H1 (cell line): Measurements from ENCODE around the gene PDE4D. TPM values are rescaled to one million over a fixed set of nuclear protein-coding genes. Genes with fewer than 3 reads are reported as not detected.

ENCODE experiments used
- CTCF ChIA-PET: fragments of 300-600 bp; sonication (Branson Sonifier 250); formaldehyde crosslinking; loops from one replicate; lab custom pipeline; 2021; ENCODE audit not compliant: partially characterized antibody; lab: Charles Lee
- POLR2A ChIA-PET: fragments of 300-600 bp; sonication (Branson Sonifier 250); formaldehyde crosslinking; loops from one replicate; lab custom pipeline; 2021; ENCODE audit warnings: inconsistent platforms; ENCODE audit not compliant: partially characterized antibody; lab: Charles Lee
- DNase-seq, 2 experiments: peaks; one replicate each; pipeline versions ENCODE4 v3.0.0 to v3.0.0-alpha.2; 2010 to 2022; ENCODE audit warnings: low spot score in 2 of 2, low read depth in 1 of 2, mixed read lengths in 1 of 2
- FAIRE-seq: peaks from 2 replicates; lab custom pipeline; 2011; peaks lifted over from hg19 to GRCh38; lab: Jason Lieb, UNC
- H2AFZ ChIP-seq: 2 replicates; pipeline ENCODE4 v1.8.1; 2012; ENCODE audit warnings: low read length, inconsistent platforms
- H2AK5ac ChIP-seq: 2 replicates; pipeline ENCODE4 v1.6.1; 2013; ENCODE audit warnings: low read depth, low read length
- H2BK120ac ChIP-seq: replicated peaks from 2 replicates; pipeline ENCODE3; 2013; ENCODE audit warnings: low read depth, low read length, inconsistent platforms
- H2BK12ac ChIP-seq: 2 replicates; pipeline ENCODE4 v1.6.1; 2013; ENCODE audit warnings: low read depth, low read length
- H2BK15ac ChIP-seq: 2 replicates; pipeline ENCODE4 v1.6.1; 2013; ENCODE audit warnings: low read length
- H2BK20ac ChIP-seq: 2 replicates; pipeline ENCODE4 v1.6.1; 2013; ENCODE audit warnings: low read length
- H2BK5ac ChIP-seq: 2 replicates; pipeline ENCODE4 v1.6.1; 2013; ENCODE audit warnings: low read depth, low read length
- H3K14ac ChIP-seq: 2 replicates; pipeline ENCODE4 v1.6.1; 2013; ENCODE audit warnings: inconsistent platforms; ENCODE audit not compliant: insufficient read length
- H3K18ac ChIP-seq: 2 replicates; pipeline ENCODE4 v1.6.1; 2013; ENCODE audit warnings: low read length; ENCODE audit errors: extremely low read depth
- H3K23ac ChIP-seq: 2 replicates; pipeline ENCODE4 v1.6.1; 2013; ENCODE audit warnings: inconsistent platforms; ENCODE audit not compliant: insufficient read length
- H3K23me2 ChIP-seq: 2 replicates; pipeline ENCODE4 v1.6.1; 2013; ENCODE audit warnings: low read depth, low read length
- H3K27ac ChIP-seq: 2 replicates; pipeline ENCODE4 v1.6.1; 2011; ENCODE audit warnings: low read depth, low read length, inconsistent platforms
- H3K27me3 ChIP-seq, 4 experiments: replicated peaks in 1 of 4; 1 replicate in 1 of 4; 2 replicates in 3 of 4; pipeline versions ENCODE4 v1.6.1 to v1.8.1; 2011 to 2013; ENCODE audit warnings: low read length in 3 of 4, mild to moderate bottlenecking in 3 of 4, inconsistent platforms in 2 of 4, mixed read lengths in 2 of 4, moderate library complexity in 1 of 4; ENCODE audit not compliant: control insufficient read depth in 3 of 4, insufficient read depth in 3 of 4; ENCODE audit errors: extremely low read depth in 1 of 4
- H3K36me3 ChIP-seq, 4 experiments: 2 replicates each; pipeline versions ENCODE4 v1.6.1 to v1.8.1; 2011 to 2013; ENCODE audit warnings: mild to moderate bottlenecking in 4 of 4, low read length in 3 of 4, moderate library complexity in 2 of 4, control low read depth in 1 of 4, inconsistent platforms in 1 of 4; ENCODE audit not compliant: insufficient read depth in 4 of 4, control insufficient read depth in 2 of 4
- H3K4ac ChIP-seq: replicated peaks from 2 replicates; pipeline ENCODE3; 2013; ENCODE audit warnings: low read length, low read depth, mixed read lengths, inconsistent platforms; ENCODE audit not compliant: insufficient read length
- H3K4me1 ChIP-seq, 4 experiments: replicated peaks in 1 of 4; 1 replicate in 1 of 4; 2 replicates in 3 of 4; pipeline versions ENCODE4 v1.6.1 to v1.8.1; 2011 to 2013; ENCODE audit warnings: low read length in 3 of 4, inconsistent platforms in 2 of 4, mixed read lengths in 1 of 4; ENCODE audit not compliant: insufficient read depth in 4 of 4, control insufficient read depth in 3 of 4
- H3K4me2 ChIP-seq, 2 experiments: 2 replicates each; pipeline versions ENCODE4 v1.6.1 to v1.8.1; 2011 to 2013; ENCODE audit warnings: low read depth in 2 of 2, low read length in 2 of 2, control low read depth in 1 of 2, inconsistent platforms in 1 of 2, mild to moderate bottlenecking in 1 of 2; ENCODE audit not compliant: insufficient read depth in 1 of 2
- H3K4me3 ChIP-seq, 4 experiments: fragments of 200-600, 300-600 bp in 1 of 4; sonication (generic), shearing (Covaris generic), sonication (Bioruptor Twin) in 1 of 4; 2 replicates each; pipeline versions ENCODE4 v1.5.1 to v1.8.1; 2011 to 2016; ENCODE audit warnings: low read length in 4 of 4, low read depth in 3 of 4, control low read depth in 2 of 4, inconsistent platforms in 2 of 4, mild to moderate bottlenecking in 2 of 4, mixed read lengths in 1 of 4, moderate library complexity in 1 of 4; ENCODE audit not compliant: insufficient read depth in 2 of 4; ENCODE audit errors: extremely low read depth in 1 of 4
- H3K56ac ChIP-seq: replicated peaks from 2 replicates; pipeline ENCODE3; 2013; ENCODE audit warnings: low read depth, mild to moderate bottlenecking, mixed read lengths, low read length, inconsistent platforms; ENCODE audit not compliant: insufficient read length
- H3K79me1 ChIP-seq: 2 replicates; pipeline ENCODE4 v1.6.1; 2013; ENCODE audit warnings: low read depth, low read length, control low read depth
- H3K79me2 ChIP-seq, 2 experiments: 2 replicates each; pipeline versions ENCODE4 v1.6.1 to v1.8.1; 2012 to 2013; ENCODE audit warnings: low read length in 2 of 2, mild to moderate bottlenecking in 2 of 2, inconsistent platforms in 1 of 2; ENCODE audit not compliant: insufficient read depth in 2 of 2, control insufficient read depth in 1 of 2
- H3K9ac ChIP-seq, 4 experiments: replicated peaks in 1 of 4; 1 replicate in 1 of 4; 2 replicates in 3 of 4; pipeline versions ENCODE4 v1.6.1 to v1.8.1; 2011 to 2013; ENCODE audit warnings: low read depth in 3 of 4, low read length in 3 of 4, control low read depth in 2 of 4, mild to moderate bottlenecking in 2 of 4, moderate library complexity in 2 of 4, inconsistent platforms in 1 of 4; ENCODE audit errors: extremely low read depth in 1 of 4
- H3K9me3 ChIP-seq, 2 experiments: 2 replicates each; pipeline versions ENCODE4 v1.6.1 to v1.8.1; 2012 to 2013; ENCODE audit warnings: mild to moderate bottlenecking in 2 of 2, moderate library complexity in 2 of 2, control low read depth in 1 of 2, inconsistent platforms in 1 of 2, low read depth in 1 of 2, low read length in 1 of 2, mixed read lengths in 1 of 2; ENCODE audit not compliant: insufficient read depth in 2 of 2
- H4K20me1 ChIP-seq, 2 experiments: replicated peaks in 1 of 2; 2 replicates each; pipeline versions ENCODE3 to v1.8.1; 2011 to 2013; ENCODE audit warnings: inconsistent platforms in 2 of 2, low read length in 2 of 2, mild to moderate bottlenecking in 1 of 2; ENCODE audit not compliant: insufficient read depth in 2 of 2, control insufficient read depth in 1 of 2
- H4K5ac ChIP-seq: 2 replicates; pipeline ENCODE4 v1.6.1; 2013; ENCODE audit warnings: low read length, low read depth, mixed read lengths, inconsistent platforms; ENCODE audit not compliant: insufficient read length
- H4K8ac ChIP-seq: 2 replicates; pipeline ENCODE4 v1.8.0; 2013; ENCODE audit warnings: mild to moderate bottlenecking, moderate library complexity, low read length, inconsistent platforms; ENCODE audit not compliant: insufficient read depth; ENCODE audit errors: extremely low read depth
- H4K91ac ChIP-seq: replicated peaks from 2 replicates; pipeline ENCODE3; 2013; ENCODE audit warnings: low read length, mixed read lengths, inconsistent platforms; ENCODE audit not compliant: insufficient read length
- BACH1 ChIP-seq: IDR thresholded peaks from 2 replicates; pipeline ENCODE4 v1.6.1; 2012; ENCODE audit warnings: low read length, improper control_type of control experiment
- BCL11A ChIP-seq, 2 experiments: IDR thresholded peaks; one replicate each; pipeline ENCODE4 v1.6.1; 2011; ENCODE audit warnings: low read depth in 2 of 2, low read length in 2 of 2, mild to moderate bottlenecking in 2 of 2
- EGR1 ChIP-seq: IDR thresholded peaks from 2 replicates; pipeline ENCODE4 v1.6.1; 2011; ENCODE audit warnings: low read depth, low read length, borderline replicate concordance
- HDAC2 ChIP-seq, 2 experiments: fragments of 300-600 bp in 1 of 2; sonication (generic) in 1 of 2; IDR thresholded peaks; 2 replicates each; pipeline ENCODE4 v1.6.1; 2011 to 2012; ENCODE audit warnings: low read depth in 2 of 2, low read length in 2 of 2, mild to moderate bottlenecking in 2 of 2, moderate library complexity in 2 of 2, borderline replicate concordance in 1 of 2, inconsistent platforms in 1 of 2
- KDM1A ChIP-seq: fragments of 200-600, 300-600 bp; sonication (generic); IDR thresholded peaks from 2 replicates; pipeline ENCODE4 v1.7.1; 2016; ENCODE audit warnings: mild to moderate bottlenecking, low read length, borderline replicate concordance
- MAFK ChIP-seq: IDR thresholded peaks from 2 replicates; pipeline ENCODE4 v1.6.1; 2012; ENCODE audit warnings: low read depth, mild to moderate bottlenecking, improper control_type of control experiment, low read length
- POU5F1 ChIP-seq: IDR thresholded peaks from 2 replicates; pipeline ENCODE4 v1.6.1; 2011; ENCODE audit warnings: low read depth, mild to moderate bottlenecking, low read length, moderate library complexity
- SRF ChIP-seq: IDR thresholded peaks from 2 replicates; pipeline ENCODE4 v1.6.1; 2011; ENCODE audit warnings: mild to moderate bottlenecking, low read depth, low read length, moderate library complexity
- SUZ12 ChIP-seq: fragments of 200-600 bp; sonication (generic); IDR thresholded peaks from 2 replicates; pipeline ENCODE4 v1.6.1; 2012; ENCODE audit warnings: mild to moderate bottlenecking, inconsistent platforms, low read length, moderate library complexity, mixed read lengths
- TEAD4 ChIP-seq: IDR thresholded peaks from 2 replicates; pipeline ENCODE4 v1.6.1; 2012; ENCODE audit warnings: low read depth, low read length, inconsistent platforms, mixed read lengths
- YY1 ChIP-seq: IDR thresholded peaks from 2 replicates; pipeline ENCODE4 v1.6.1; 2011; ENCODE audit warnings: low read depth, mild to moderate bottlenecking, low read length
- WGBS, 2 experiments: shearing (Covaris generic) in 1 of 2; methylation state at CpG; one replicate each; pipeline versions ENCODE4 v1.1.6 to v1.1.7; 2013 to 2015; ENCODE audit warnings: low lambda C conversion rate in 2 of 2, mixed read lengths in 2 of 2, inconsistent platforms in 1 of 2, low coverage in 1 of 2, missing lambda C conversion rate in 1 of 2; ENCODE audit not compliant: insufficient replicate concordance in 2 of 2, insufficient coverage in 1 of 2, insufficient read length in 1 of 2; ENCODE audit errors: extremely low coverage in 1 of 2, missing lambda C conversion rate in 1 of 2; 5-methylcytosine and 5-hydroxymethylcytosine counted together
- polyA plus RNA-seq, 7 experiments: library from polyadenylated mRNA; depleted of rRNA in 3 of 7; stranded (reverse) in 5 of 7; unstranded in 2 of 7; fragments of >200 nt in 5 of 7; fragments of 200-250 nt in 2 of 7; gene quantifications; 1 replicate in 5 of 7; 2 replicates in 1 of 7; 4 replicates in 1 of 7; pipeline versions ENCODE4 v1.2.1 to v1.2.3, GENCODE V29; 2011 to 2013; ENCODE audit warnings: missing spikeins in 2 of 7, mixed read lengths in 2 of 7
- total RNA-seq: library from RNA; stranded (reverse); fragmentation: NEBNext Ultra II Directional; extraction: Animal tissue kit (Norgen Biotek cat#: 25700); gene quantifications from 2 replicates; pipeline ENCODE4 v1.2.1, GENCODE V29; 2021
- TF ChIP-seq, protein P1 (sequence below): IDR thresholded peaks from 2 replicates; pipeline ENCODE4 v1.6.1; 2011; ENCODE audit warnings: low read length, improper control_type of control experiment

The PDE4D gene
- total and polyA plus RNA-seq, 2 of the 8 experiments (the other 6 are each of a cell fraction or from before 2014, with no cell fraction given) = 2.3 to 3.7 TPM

DNA sequence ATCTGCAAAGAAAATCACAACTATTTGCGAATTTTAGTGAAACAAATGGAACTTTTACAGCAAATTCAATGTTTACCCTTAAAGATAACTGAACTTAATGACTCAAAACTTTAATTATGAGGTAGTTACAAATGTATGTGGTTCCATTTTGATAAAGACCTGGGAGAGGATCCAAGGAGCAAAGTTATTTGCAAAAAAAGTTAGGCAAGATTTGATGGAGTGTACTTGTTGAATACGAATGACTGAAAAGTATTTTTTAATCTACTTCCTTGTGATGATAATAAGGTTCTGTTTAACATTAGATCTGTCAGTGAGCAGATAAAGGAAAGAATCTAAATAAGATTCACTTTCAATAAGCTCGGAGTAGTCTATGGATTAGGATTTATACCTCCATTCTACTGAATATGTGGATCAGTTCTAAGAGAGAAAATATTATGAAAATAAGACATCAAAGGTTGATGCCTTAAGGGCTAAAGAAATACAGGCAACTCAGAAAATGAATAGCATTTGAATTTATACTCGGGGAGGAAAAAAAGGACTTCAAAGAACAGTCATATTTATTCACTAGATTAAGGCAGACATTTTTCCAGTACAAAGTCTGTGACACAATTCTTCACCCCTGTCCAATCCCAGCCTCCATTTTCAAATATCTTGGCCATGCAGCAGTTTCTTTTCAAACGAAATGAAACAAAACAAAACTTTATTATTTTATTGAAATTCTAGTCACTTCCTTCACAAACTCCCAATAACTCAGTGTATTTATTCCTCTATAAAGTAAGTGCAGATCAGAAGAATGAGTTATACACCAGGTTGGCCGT is 199.8 kb downstream of the PDE4D start:
- no peak overlapping the region for H3K4me3 ChIP-seq
- no peak overlapping the region for H2BK120ac ChIP-seq
- no peak overlapping the region for H2BK20ac ChIP-seq
- H3K79me2 ChIP-seq = no peaks in the 10 kb centered on the region
- FAIRE-seq (no peak), DNase-seq (no peak)
- no peak overlapping the region for H2BK12ac ChIP-seq
- H3K56ac ChIP-seq = no peak overlapping the region
- H3K27me3 ChIP-seq = no peaks in the 10 kb centered on the region
- CTCF ChIA-PET = interaction anchor here (1.8 kb wide), 1 partner anchor 31 kb away, joined by 6 read pairs; no protein-coding TSS in a partner anchor
- 81% methylated on average over 6 of the region's 6 CpGs; no CpG with 5 or more reads in 1 of the 2 experiments for WGBS, 2 experiments
- POLR2A ChIA-PET = no interaction called here
- H3K27ac ChIP-seq = no peak overlapping the region
- H3K18ac ChIP-seq = no peak overlapping the region
- H3K4me1 ChIP-seq = no peaks in the 10 kb centered on the region
- no peak overlapping the region for H2AK5ac ChIP-seq
- no peak overlapping the region for H2AFZ ChIP-seq
- no peaks in the 10 kb centered on the region for H3K79me1 ChIP-seq
- H3K4ac ChIP-seq = no peak overlapping the region
- H3K23me2 ChIP-seq = no peaks in the 10 kb centered on the region
- H4K20me1 ChIP-seq = no peaks in the 10 kb centered on the region
- H4K8ac ChIP-seq = no peak overlapping the region
- no peaks in the 10 kb centered on the region for H3K36me3 ChIP-seq
- no peak overlapping the region for H4K5ac ChIP-seq
- H3K23ac ChIP-seq = no peak overlapping the region
- no peak overlapping the region for H3K9ac ChIP-seq
- H3K4me2 ChIP-seq = no peak overlapping the region
- no peak overlapping the region for H2BK15ac ChIP-seq
- no peak overlapping the region for H2BK5ac ChIP-seq
- no peak overlapping the region for H4K91ac ChIP-seq
- H3K9me3 ChIP-seq = no peaks in the 10 kb centered on the region
- no peak overlapping the region for H3K14ac ChIP-seq
- TF ChIP-seq SRF (no peak), TEAD4 (no peak), EGR1 (no peak), SUZ12 (no peak), KDM1A (no peak), HDAC2 (IDR thresholded peaks at IDR 0.05; ENCODE audit: borderline replicate concordance in 1 of 2, low read depth in 2 of 2, low read length in 2 of 2) (no peak), BACH1 (no peak), BCL11A (IDR thresholded peaks at IDR 0.05; ENCODE audit: low read depth in 2 of 2, low read length in 2 of 2) (no peak), POU5F1 (no peak), YY1 (no peak), MAFK (no peak)
- TF ChIP-seq, protein P1, sequence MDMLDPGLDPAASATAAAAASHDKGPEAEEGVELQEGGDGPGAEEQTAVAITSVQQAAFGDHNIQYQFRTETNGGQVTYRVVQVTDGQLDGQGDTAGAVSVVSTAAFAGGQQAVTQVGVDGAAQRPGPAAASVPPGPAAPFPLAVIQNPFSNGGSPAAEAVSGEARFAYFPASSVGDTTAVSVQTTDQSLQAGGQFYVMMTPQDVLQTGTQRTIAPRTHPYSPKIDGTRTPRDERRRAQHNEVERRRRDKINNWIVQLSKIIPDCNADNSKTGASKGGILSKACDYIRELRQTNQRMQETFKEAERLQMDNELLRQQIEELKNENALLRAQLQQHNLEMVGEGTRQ = no peak
